Measurements from ENCODE around the gene WBP1L.
"Not testable (repeated sequence)": the region's sequence is repeated elsewhere in the genome, so short reads cannot be mapped to it uniquely, and the experiment has no call there.

Gene WBP1L

GRCh38 chr10:102804382-102805055 lies 60.8 kb downstream of the WBP1L start:
- no peak for DNase-seq (ENCODE audit: low read depth in 2 of 2, low spot score in 1 of 2)

DNA sequence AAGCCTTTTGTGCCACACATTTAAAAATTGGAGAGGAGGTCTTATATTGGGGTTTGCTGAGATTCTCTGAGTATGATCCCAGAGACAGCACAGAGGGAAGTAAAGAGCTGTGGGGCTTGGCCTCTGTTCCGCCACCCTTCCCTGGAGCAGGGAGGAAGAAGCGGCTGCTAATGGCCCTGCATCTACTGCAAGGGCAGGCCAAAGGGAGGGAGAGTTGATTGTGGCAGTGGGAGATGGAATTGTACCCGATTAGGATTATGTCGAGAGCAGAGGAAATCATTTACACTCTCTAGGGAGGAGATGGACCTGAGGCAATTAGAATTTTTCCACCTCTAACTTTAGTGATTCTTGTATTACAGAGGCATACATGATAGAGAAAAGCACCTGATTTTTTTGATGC lies 64.6 kb downstream of the WBP1L start:
- DNase-seq (ENCODE audit: low read depth in 2 of 2, low spot score in 1 of 2), result no peak

- no peak for DNase-seq (ENCODE audit: low read depth in 2 of 2, low spot score in 1 of 2)
Measured at GRCh38 chr10:102811346-102811745, 67.6 kb downstream of the WBP1L start.

DNA sequence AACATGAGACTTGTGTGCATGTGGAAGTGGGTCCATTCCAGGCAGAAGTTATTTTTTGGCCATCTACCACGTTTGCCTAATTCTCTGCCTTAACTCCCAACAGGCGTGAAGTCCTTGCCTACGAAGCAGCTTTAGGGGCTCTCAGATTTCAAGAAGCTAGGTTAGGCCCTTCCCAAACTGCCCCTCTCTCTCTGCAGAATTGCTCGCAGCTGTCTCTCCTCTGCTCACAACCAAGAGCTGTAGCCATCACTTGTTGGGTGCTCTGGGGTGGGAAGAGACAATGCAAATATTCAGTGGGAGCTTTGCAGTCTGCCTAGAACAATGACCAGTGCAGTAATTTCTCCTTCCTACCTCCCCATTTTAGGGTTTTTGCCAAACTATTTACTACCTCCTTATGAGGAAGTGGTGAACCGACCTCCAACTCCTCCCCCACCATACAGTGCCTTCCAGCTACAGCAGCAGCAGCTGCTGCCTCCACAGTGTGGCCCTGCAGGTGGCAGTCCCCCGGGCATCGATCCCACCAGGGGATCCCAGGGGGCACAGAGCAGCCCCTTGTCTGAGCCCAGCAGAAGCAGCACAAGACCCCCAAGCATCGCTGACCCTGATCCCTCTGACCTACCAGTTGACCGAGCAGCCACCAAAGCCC lies 68.6 kb downstream of the WBP1L start:
- DNase-seq (ENCODE audit: low read depth in 2 of 2, low spot score in 1 of 2), result no peak

- DNase-seq (ENCODE audit: low read depth in 2 of 2, low spot score in 1 of 2), result no peak
Measured at GRCh38 chr10:102813017-102813541, 69.3 kb downstream of the WBP1L start.

- DNase-seq (ENCODE audit: low read depth in 2 of 2, low spot score in 1 of 2), result no peak
Measured at GRCh38 chr10:102813734-102814452, 70.1 kb downstream of the WBP1L start.

GRCh38 chr10:102814453-102814871 lies 70.7 kb downstream of the WBP1L start:
- DNase-seq (ENCODE audit: low read depth in 2 of 2, low spot score in 1 of 2), result no peak

GRCh38 chr10:102814873-102815661 lies 71.3 kb downstream of the WBP1L start:
- no peak for DNase-seq (ENCODE audit: low read depth in 2 of 2, low spot score in 1 of 2)

GRCh38 chr10:102815790-102816549 lies 72.2 kb downstream of the WBP1L start:
- no peak for DNase-seq (ENCODE audit: low read depth in 2 of 2, low spot score in 1 of 2)

GRCh38 chr10:102817175-102817574 lies 73.4 kb downstream of the WBP1L start:
- DNase-seq (ENCODE audit: low read depth in 2 of 2, low spot score in 1 of 2), result no peak

DNA sequence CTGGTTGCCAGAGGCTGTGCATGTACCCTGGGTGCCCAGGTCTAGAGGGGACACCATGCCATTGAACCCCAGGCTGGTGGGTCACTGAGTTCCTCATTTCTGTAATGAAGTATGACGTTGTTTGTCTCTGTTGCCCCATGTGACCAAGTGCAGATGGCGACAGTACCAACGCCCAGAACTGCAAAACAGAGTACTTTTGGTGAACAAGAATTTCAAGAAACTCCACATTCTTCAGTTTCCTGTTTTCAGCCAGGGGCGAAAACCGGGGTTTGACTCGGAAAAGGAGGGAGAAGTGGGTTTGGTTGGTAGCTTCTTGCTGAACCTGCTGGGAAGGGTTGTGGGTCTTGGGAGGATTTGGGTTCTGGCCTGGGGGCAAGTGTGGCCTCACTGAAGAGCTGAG lies 75.3 kb downstream of the WBP1L start:
- DNase-seq (ENCODE audit: low read depth in 2 of 2, low spot score in 1 of 2), result no peak

GRCh38 chr10:102820008-102820407 lies 76.3 kb downstream of the WBP1L start:
- DNase-seq (ENCODE audit: low read depth in 2 of 2, low spot score in 1 of 2), result not testable (repeated sequence)

GRCh38 chr10:102822222-102822621 lies 78.5 kb downstream of the WBP1L start:
- DNase-seq (ENCODE audit: low read depth in 2 of 2, low spot score in 1 of 2), result no peak

GRCh38 chr10:102824664-102825063 lies 80.9 kb downstream of the WBP1L start:
- DNase-seq (ENCODE audit: low read depth in 2 of 2, low spot score in 1 of 2), result no peak

GRCh38 chr10:102826148-102826796 lies 82.5 kb downstream of the WBP1L start:
- DNase-seq (ENCODE audit: low read depth in 2 of 2, low spot score in 1 of 2), result no peak

- no peak for DNase-seq (ENCODE audit: low read depth in 2 of 2, low spot score in 1 of 2)
Measured at GRCh38 chr10:102827597-102827975, 83.8 kb downstream of the WBP1L start.

DNA sequence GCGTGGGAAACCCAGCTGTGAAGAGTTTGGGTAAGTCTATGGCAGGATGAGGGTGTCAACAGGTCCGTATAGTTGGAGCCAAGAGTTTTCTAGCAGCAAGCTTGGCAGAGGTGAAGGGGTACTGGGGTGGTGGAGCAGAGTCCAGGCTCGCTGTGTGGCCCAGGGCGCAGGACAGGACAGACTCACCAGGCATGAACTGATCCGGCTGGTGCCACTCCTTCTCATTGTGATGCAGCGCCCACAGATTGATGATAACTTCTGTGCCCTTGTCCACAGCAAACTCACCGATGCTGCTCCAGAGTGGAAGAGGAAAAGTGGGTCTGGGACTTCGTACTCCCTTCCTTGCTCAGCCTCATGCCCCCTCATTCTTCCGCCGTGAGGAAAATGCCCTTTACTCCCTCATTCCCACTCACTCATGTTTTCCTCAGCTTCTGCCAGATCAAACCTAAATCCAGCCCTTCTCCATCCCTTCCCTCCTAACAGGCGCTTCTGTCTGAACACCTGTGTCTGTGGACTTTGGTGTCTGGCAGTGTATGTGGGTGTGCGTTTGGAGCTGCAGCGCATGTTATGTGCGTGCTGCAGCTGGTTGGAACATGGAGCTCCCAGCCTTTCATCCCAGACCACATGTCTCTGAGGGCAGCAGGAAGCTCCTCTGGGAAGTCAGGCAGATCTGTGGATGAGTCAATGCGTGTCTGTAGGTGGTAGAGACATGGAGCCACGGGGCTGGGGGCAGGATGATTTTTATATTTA lies 87.7 kb downstream of the WBP1L start:
- no peak for DNase-seq (ENCODE audit: low read depth in 2 of 2, low spot score in 1 of 2)

DNA sequence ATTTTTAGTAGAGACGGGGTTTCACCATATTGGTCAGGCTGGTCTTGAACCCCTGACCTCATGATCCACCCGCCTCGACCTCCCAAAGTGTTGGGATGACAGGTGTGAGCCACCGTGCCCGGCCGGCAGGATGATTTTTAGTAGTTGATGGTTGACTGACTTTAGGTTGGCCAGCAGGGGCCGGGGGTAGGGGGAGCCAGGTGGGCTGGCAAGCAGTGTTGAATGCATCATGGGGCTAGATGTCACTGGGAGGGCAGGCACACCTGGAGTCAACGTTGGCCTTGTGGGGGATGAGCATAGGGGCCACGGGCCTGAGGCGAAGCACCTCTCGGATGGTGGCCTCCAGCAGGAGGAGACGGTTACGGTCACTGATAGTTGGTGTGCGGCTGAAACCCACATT lies 88.5 kb downstream of the WBP1L start:
- no peak for DNase-seq (ENCODE audit: low read depth in 2 of 2, low spot score in 1 of 2)

DNA sequence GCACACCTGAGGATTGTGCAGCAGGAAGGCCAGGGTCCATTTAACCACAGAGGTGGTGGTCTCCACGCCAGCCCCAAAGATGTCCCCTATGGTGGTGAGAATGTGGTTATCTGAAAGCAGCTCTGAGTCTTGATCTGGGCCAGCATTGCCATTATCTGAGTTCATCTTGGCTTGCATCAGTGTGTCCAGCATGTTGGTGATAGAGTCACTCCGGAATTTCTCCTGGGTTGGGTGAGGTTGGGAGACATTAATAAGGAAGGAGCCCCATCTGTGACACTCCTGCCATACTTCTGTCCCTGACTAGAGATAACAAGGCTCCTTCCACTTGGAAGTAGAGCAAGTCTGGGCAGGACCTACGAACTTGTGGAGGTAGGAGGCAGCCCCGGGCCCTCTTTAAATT lies 89.2 kb downstream of the WBP1L start:
- no peak for DNase-seq (ENCODE audit: low read depth in 2 of 2, low spot score in 1 of 2)
